ENCODE results near the gene CAMK2A. TPM values are rescaled to one million over a fixed set of nuclear protein-coding genes. Genes with fewer than 3 reads are reported as not detected.

Gene CAMK2A
- total and polyA plus RNA-seq, 2 of the 4 experiments (the other 2 are of a cell fraction): 0.18 to 0.19 TPM

DNA sequence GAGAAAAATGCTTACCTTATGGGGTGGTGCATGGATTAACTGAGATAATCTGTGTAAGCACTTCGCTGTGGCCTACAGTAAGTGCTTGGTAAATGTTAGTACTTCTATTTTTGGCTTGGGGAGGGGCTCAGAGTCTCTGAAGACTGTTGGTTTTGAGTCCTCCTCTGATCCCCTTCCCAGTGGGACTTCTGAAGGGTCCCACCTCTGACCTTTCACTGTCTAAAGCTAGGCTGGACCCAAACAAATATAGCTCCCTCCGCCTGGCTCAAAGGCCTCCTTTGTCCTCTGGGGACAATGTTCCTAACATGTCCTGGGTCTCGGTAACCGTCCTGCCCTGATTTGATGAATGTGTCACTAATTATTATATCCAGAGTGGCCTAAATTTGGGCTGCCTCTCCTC is 34.8 kb downstream of the CAMK2A start:
- no peak overlapping the region for H4K91ac ChIP-seq (ENCODE audit: insufficient read depth, low read depth, low read length)
- H2BK15ac ChIP-seq (ENCODE audit: low read depth, low read length): no peak overlapping the region
- no peak overlapping the region for H3K14ac ChIP-seq (replicated peaks; ENCODE audit: low read depth, low read length)
- H3K56ac ChIP-seq (ENCODE audit: extremely low read depth, insufficient read depth, low read length): no peak overlapping the region
- H4K5ac ChIP-seq (ENCODE audit: low read depth, low read length): no peak overlapping the region
- no peaks in the 10 kb centered on the region for H3K79me1 ChIP-seq (ENCODE audit: low read depth in 1 of 2, low read length in 2 of 2)
- no peak overlapping the region for H2AFZ ChIP-seq (replicated peaks; ENCODE audit: low read length, poor library complexity)
- WGBS, 2 experiments (ENCODE audit: extremely low coverage in 2 of 2, insufficient read length in 1 of 2): no CpG with 5 or more reads among the region's 4 CpGs
- dilution Hi-C loops (cut with HindIII; ENCODE audit: low sequenced_read_pairs, unreplicated experiment) (no loop called here), intact Hi-C loops (cut with micrococcal nuclease) (no loop called here), in situ Hi-C loops (cut with MboI; ENCODE audit: low sequenced_read_pairs) (no loop called here)
- no peak overlapping the region for H2BK120ac ChIP-seq (ENCODE audit: low read depth, low read length)
- no peak overlapping the region for H3K27ac ChIP-seq (ENCODE audit: insufficient read depth, low read length)
- H3K4me2 ChIP-seq (ENCODE audit: low read depth, low read length): no peak overlapping the region
- H3K18ac ChIP-seq (ENCODE audit: low read depth, low read length): no peak overlapping the region
- H4K20me1 ChIP-seq (ENCODE audit: insufficient read depth, low read length): no peaks in the 10 kb centered on the region
- no peak overlapping the region for H2AK9ac ChIP-seq (replicated peaks; ENCODE audit: low read depth, low read length, poor library complexity)
- H3K4me3 ChIP-seq (ENCODE audit: insufficient read depth, low read depth, low read length): no peak overlapping the region
- no peak overlapping the region for H3K4ac ChIP-seq (ENCODE audit: low read depth, low read length)
- H3K27me3 ChIP-seq (ENCODE audit: control insufficient read depth, insufficient read depth, low read length): no peaks in the 10 kb centered on the region; the same call in 1 of the 2 replicates
- no peak overlapping the region for H4K8ac ChIP-seq (ENCODE audit: low read depth in 2 of 2, low read length in 2 of 2)
- no peak overlapping the region for H3K9ac ChIP-seq (ENCODE audit: low read depth, low read length)
- H3K9me1 ChIP-seq (ENCODE audit: insufficient read depth, low read length): no peaks in the 10 kb centered on the region
- H3K36me3 ChIP-seq (ENCODE audit: control insufficient read depth, insufficient read depth, low read length): no peaks in the 10 kb centered on the region
- peaks cover 2% of the 10 kb centered on the region; the same call in 1 of the 2 replicates for H3K4me1 ChIP-seq (ENCODE audit: control insufficient read depth, insufficient read depth, low read length)
- no TSS peak for BruUV-seq (replicated peaks)
- no peaks in the 10 kb centered on the region for H3K9me3 ChIP-seq (ENCODE audit: control insufficient read depth, insufficient read depth, low read length)
- H2BK20ac ChIP-seq (ENCODE audit: low read depth, low read length): no peak overlapping the region
- ATAC-seq (ENCODE audit: low read depth) (no peak), DNase-seq (no peak)
- no peak overlapping the region for H3K23ac ChIP-seq (ENCODE audit: low read depth, low read length)
- ChIA-PET CTCF (no interaction called here), POLR2A (ENCODE audit: unreplicated experiment) (no interaction called here)
- no peak overlapping the region for H2BK5ac ChIP-seq (ENCODE audit: low read depth, low read length, poor library complexity, severe bottlenecking)
- TF ChIP-seq POLR2A (IDR thresholded peaks at IDR 0.05; ENCODE audit: low read depth, low read length): no peak
- TF ChIP-seq MAZ (IDR thresholded peaks at IDR 0.05; ENCODE audit: borderline replicate concordance, low read depth, low read length): no peak
- TF ChIP-seq, protein P1, sequence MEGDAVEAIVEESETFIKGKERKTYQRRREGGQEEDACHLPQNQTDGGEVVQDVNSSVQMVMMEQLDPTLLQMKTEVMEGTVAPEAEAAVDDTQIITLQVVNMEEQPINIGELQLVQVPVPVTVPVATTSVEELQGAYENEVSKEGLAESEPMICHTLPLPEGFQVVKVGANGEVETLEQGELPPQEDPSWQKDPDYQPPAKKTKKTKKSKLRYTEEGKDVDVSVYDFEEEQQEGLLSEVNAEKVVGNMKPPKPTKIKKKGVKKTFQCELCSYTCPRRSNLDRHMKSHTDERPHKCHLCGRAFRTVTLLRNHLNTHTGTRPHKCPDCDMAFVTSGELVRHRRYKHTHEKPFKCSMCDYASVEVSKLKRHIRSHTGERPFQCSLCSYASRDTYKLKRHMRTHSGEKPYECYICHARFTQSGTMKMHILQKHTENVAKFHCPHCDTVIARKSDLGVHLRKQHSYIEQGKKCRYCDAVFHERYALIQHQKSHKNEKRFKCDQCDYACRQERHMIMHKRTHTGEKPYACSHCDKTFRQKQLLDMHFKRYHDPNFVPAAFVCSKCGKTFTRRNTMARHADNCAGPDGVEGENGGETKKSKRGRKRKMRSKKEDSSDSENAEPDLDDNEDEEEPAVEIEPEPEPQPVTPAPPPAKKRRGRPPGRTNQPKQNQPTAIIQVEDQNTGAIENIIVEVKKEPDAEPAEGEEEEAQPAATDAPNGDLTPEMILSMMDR (conservative IDR thresholded peaks at IDR 0.05; ENCODE audit: low read depth, low read length): no peak
- no peak for TF ChIP-seq NFE2L2 (IDR thresholded peaks at IDR 0.05; ENCODE audit: low read depth, low read length)
- TF ChIP-seq FOS (IDR thresholded peaks at IDR 0.05; ENCODE audit: low read depth, low read length): no peak
- TF ChIP-seq RAD21 (IDR thresholded peaks at IDR 0.05; ENCODE audit: low read length): no peak
- no peak for TF ChIP-seq RFX5 (IDR thresholded peaks at IDR 0.05; ENCODE audit: low read depth, low read length)
- H2AK5ac ChIP-seq (ENCODE audit: low read depth, low read length): no peak overlapping the region

All from IMR-90 (cell line).